Measurements from ENCODE around the gene COL26A1.
A peak's percentile ranks its signal among the peaks of the same experiment; 100 is the strongest.
"Not testable (repeated sequence)": the region's sequence is repeated elsewhere in the genome, so short reads cannot be mapped to it uniquely, and the experiment has no call there.

The COL26A1 gene

GRCh38 chr7:101502466-101503098 is 139.9 kb downstream of the COL26A1 start:
- DNase-seq, result no peak

GRCh38 chr7:101505510-101505909 is 142.8 kb downstream of the COL26A1 start:
- not testable (repeated sequence) for DNase-seq

- DNase-seq, result no peak
These were observed 143.9 kb downstream of the COL26A1 start for GRCh38 chr7:101506531-101506930.

- DNase-seq, result no peak
These were observed 144.7 kb downstream of the COL26A1 start for GRCh38 chr7:101507327-101507726.

- peak in 2 of 5 donors; percentile 22 to 42 for DNase-seq
These were observed 145.1 kb downstream of the COL26A1 start for GRCh38 chr7:101507791-101508252.

GRCh38 chr7:101510297-101510696 is 147.6 kb downstream of the COL26A1 start:
- no peak for DNase-seq

- DNase-seq, result no peak
These were observed 149.3 kb downstream of the COL26A1 start for GRCh38 chr7:101511965-101512364.

GRCh38 chr7:101516851-101517250 is 154.2 kb downstream of the COL26A1 start:
- no peak for DNase-seq

- DNase-seq, result no peak
These were observed 154.6 kb downstream of the COL26A1 start for GRCh38 chr7:101517304-101517703.

- no peak for DNase-seq
These were observed 155.7 kb downstream of the COL26A1 start for GRCh38 chr7:101518336-101518735.

- DNase-seq, result no peak
These were observed 156.8 kb downstream of the COL26A1 start for GRCh38 chr7:101519324-101520023.

GRCh38 chr7:101521430-101521925 is 158.8 kb downstream of the COL26A1 start:
- DNase-seq, result no peak

GRCh38 chr7:101522021-101522420 is 159.3 kb downstream of the COL26A1 start:
- DNase-seq, result no peak

GRCh38 chr7:101527844-101528667 is 165.4 kb downstream of the COL26A1 start:
- DNase-seq, result no peak

- no peak for DNase-seq
These were observed 166.9 kb downstream of the COL26A1 start for GRCh38 chr7:101529560-101529959.

GRCh38 chr7:101531726-101532357 is 169.2 kb downstream of the COL26A1 start:
- no peak for DNase-seq

- no peak for DNase-seq
These were observed 169.9 kb downstream of the COL26A1 start for GRCh38 chr7:101532400-101533102.

GRCh38 chr7:101533103-101533465 is 170.4 kb downstream of the COL26A1 start:
- DNase-seq, result no peak

- DNase-seq, result no peak
These were observed 171.5 kb downstream of the COL26A1 start for GRCh38 chr7:101534015-101534803.

- DNase-seq, result no peak
These were observed 172.2 kb downstream of the COL26A1 start for GRCh38 chr7:101534873-101535272.

GRCh38 chr7:101535351-101535751 is 172.7 kb downstream of the COL26A1 start:
- no peak for DNase-seq

Data from T-helper 1 cell (primary cell).